ENCODE results near the gene KRT3. TPM values are rescaled to one million over a fixed set of nuclear protein-coding genes. Genes with fewer than 3 reads are reported as not detected.

Gene KRT3
- total RNA-seq, 4 donors from 2014 or later: not detected

- Histone ChIP-seq H3K9me3 (peaks cover 0 to 22% (median 18%) of the 10 kb centered on the region in 4 donors), H3K4me3 (no peak overlapping the region), H3K27ac (replicated peaks in 1 of 4) (no peak overlapping the region), H3K36me3 (no peaks in the 10 kb centered on the region), H3K4me1 (no peaks in the 10 kb centered on the region), H3K27me3 (peaks cover 0 to 49% (median 0%) of the 10 kb centered on the region in 4 donors)
- TF ChIP-seq POLR2A (IDR thresholded peaks at IDR 0.05; ENCODE audit: low read depth) (no peak), CTCF (IDR thresholded peaks at IDR 0.05) (no peak), EP300 (IDR thresholded peaks at IDR 0.05) (no peak)
- 29% methylated on average over 1 of the region's 1 CpG for WGBS
- intact Hi-C loops (cut with DNase I): no loop called here
- no peak for DNase-seq (ENCODE audit: extremely low spot score)
These were observed 38.3 kb downstream of the KRT3 start for GRCh38 chr12:52757449-52758176.

GRCh38 chr12:52756281-52756960, 39.5 kb downstream of the KRT3 start:
- H3K9me3 ChIP-seq: peaks cover 0 to 16% (median 13%) of the 10 kb centered on the region in 4 donors
- intact Hi-C loops (cut with DNase I): no loop called here

GRCh38 chr12:52755533-52755932, 40.4 kb downstream of the KRT3 start:
- peaks cover 0 to 55% (median 0%) of the 10 kb centered on the region in 4 donors for H3K27me3 ChIP-seq

More at GRCh38 chr12:52756281-52756960, 39.5 kb downstream of the KRT3 start:
- peaks cover 0 to 55% (median 0%) of the 10 kb centered on the region in 4 donors for H3K27me3 ChIP-seq
- TF ChIP-seq POLR2A (IDR thresholded peaks at IDR 0.05; ENCODE audit: low read depth): no peak
- no peaks in the 10 kb centered on the region for H3K4me1 ChIP-seq
- no peak overlapping the region for H3K4me3 ChIP-seq
- 85% methylated on average over 8 of the region's 8 CpGs for WGBS
- no peaks in the 10 kb centered on the region for H3K36me3 ChIP-seq
- H3K27ac ChIP-seq (replicated peaks in 1 of 4): no peak overlapping the region
- DNase-seq (ENCODE audit: extremely low spot score): no peak

GRCh38 chr12:52754135-52754534, 41.8 kb downstream of the KRT3 start:
- Histone ChIP-seq H3K27me3 (peaks cover 0 to 55% (median 0%) of the 10 kb centered on the region in 4 donors), H3K27ac (replicated peaks in 1 of 4) (no peak overlapping the region), H3K9me3 (no peaks in the 10 kb centered on the region), H3K36me3 (no peaks in the 10 kb centered on the region), H3K4me3 (no peak overlapping the region), H3K4me1 (no peaks in the 10 kb centered on the region)
- DNase-seq (ENCODE audit: extremely low spot score): no peak
- TF ChIP-seq CTCF (IDR thresholded peaks at IDR 0.05): no peak
- no peak for TF ChIP-seq EP300 (IDR thresholded peaks at IDR 0.05)
- no peak for TF ChIP-seq POLR2AphosphoS5 (IDR thresholded peaks at IDR 0.05)
- no peak for TF ChIP-seq POLR2A (IDR thresholded peaks at IDR 0.05; ENCODE audit: low read depth)
- intact Hi-C loops (cut with DNase I): no loop called here

More at GRCh38 chr12:52755533-52755932, 40.4 kb downstream of the KRT3 start:
- TF ChIP-seq POLR2A (IDR thresholded peaks at IDR 0.05; ENCODE audit: low read depth) (no peak), EP300 (IDR thresholded peaks at IDR 0.05) (no peak), CTCF (IDR thresholded peaks at IDR 0.05) (no peak), POLR2AphosphoS5 (IDR thresholded peaks at IDR 0.05) (no peak)
- intact Hi-C loops (cut with DNase I): no loop called here
- H3K4me3 ChIP-seq: no peak overlapping the region
- 73% methylated on average over 3 of the region's 3 CpGs for WGBS
- DNase-seq (ENCODE audit: extremely low spot score): no peak
- H3K4me1 ChIP-seq: no peaks in the 10 kb centered on the region
- no peak overlapping the region for H3K27ac ChIP-seq (replicated peaks in 1 of 4)
- no peaks in the 10 kb centered on the region for H3K36me3 ChIP-seq
- peaks cover 0 to 8% (median 5%) of the 10 kb centered on the region in 4 donors for H3K9me3 ChIP-seq

GRCh38 chr12:52753283-52753682, 42.6 kb downstream of the KRT3 start:
- Histone ChIP-seq H3K9me3 (no peaks in the 10 kb centered on the region), H3K27ac (replicated peaks in 1 of 4) (no peak overlapping the region), H3K4me3 (no peak overlapping the region), H3K27me3 (peaks cover 0 to 55% (median 0%) of the 10 kb centered on the region in 4 donors), H3K4me1 (no peaks in the 10 kb centered on the region), H3K36me3 (no peaks in the 10 kb centered on the region)
- 75% methylated on average over 3 of the region's 3 CpGs for WGBS
- TF ChIP-seq POLR2AphosphoS5 (IDR thresholded peaks at IDR 0.05) (no peak), CTCF (IDR thresholded peaks at IDR 0.05) (no peak), POLR2A (IDR thresholded peaks at IDR 0.05; ENCODE audit: low read depth) (no peak), EP300 (IDR thresholded peaks at IDR 0.05) (no peak)
- DNase-seq (ENCODE audit: extremely low spot score): no peak
- intact Hi-C loops (cut with DNase I): no loop called here
